GM12878 (cell line): ENCODE data around the gene BNIP2. TPM values are rescaled to one million over a fixed set of nuclear protein-coding genes. Genes with fewer than 3 reads are reported as not detected.

Source experiments
- ATAC-seq: fragments of 200-7000 bp; cut with Tn5 transposase; 3 replicates; pipeline ENCODE4 v1.9.1; 2020; ENCODE audit warnings: mild to moderate bottlenecking, moderate library complexity
- BruUV-seq: library from RNA; stranded (reverse); fragments of 400-500 nt; replicated peaks from 2 replicates; lab custom pipeline; 2021; lab: Mats Ljungman, UMichigan
- CTCF ChIA-PET: fragments of 300-600 bp; sonication (Branson Sonifier 250); formaldehyde crosslinking; extraction: SDS; loops from one replicate; lab custom pipeline; 2021; ENCODE audit warnings: inconsistent platforms; lab: Yijun Ruan, JAX
- POLR2A ChIA-PET: fragments of 350-600 bp; formaldehyde crosslinking; extraction: SDS; loops from one replicate; lab custom pipeline; 2021; ENCODE audit warnings: inconsistent platforms; lab: Charles Lee
- RAD21 ChIA-PET: fragments of 300-600 bp; sonication (Branson Sonifier 250); formaldehyde crosslinking; loops from one replicate; lab custom pipeline; 2023; ENCODE audit warnings: antibody characterized with exemption; ENCODE audit not compliant: unreplicated experiment; lab: Charles Lee
- SMC1A ChIA-PET: fragments of 300-600 bp; sonication (Branson Sonifier 250); formaldehyde crosslinking; loops from one replicate; lab custom pipeline; 2023; ENCODE audit not compliant: unreplicated experiment, uncharacterized antibody; lab: Charles Lee
- DNase-seq: peaks from one replicate; pipeline ENCODE4 v3.0.0-alpha.2; 2011; ENCODE audit warnings: low read depth, low spot score
- FAIRE-seq: peaks from 3 replicates; lab custom pipeline; 2011; peaks lifted over from hg19 to GRCh38; lab: Jason Lieb, UNC
- H2AFZ ChIP-seq: 2 replicates; pipeline ENCODE4 v1.6.0; 2011; ENCODE audit warnings: low read depth, low read length, control low read depth; ENCODE audit not compliant: control insufficient read depth
- H3K27ac ChIP-seq: 2 replicates; pipeline ENCODE4 v1.5.1; 2011; ENCODE audit warnings: control low read depth; ENCODE audit not compliant: control insufficient read depth, insufficient read depth
- H3K27me3 ChIP-seq, 2 experiments: replicated peaks in 1 of 2; 2 replicates each; pipeline versions ENCODE4 v1.6.0 to v1.6.1; 2011; ENCODE audit warnings: low read length in 1 of 2; ENCODE audit not compliant: control insufficient read depth in 2 of 2, insufficient read depth in 2 of 2
- H3K36me3 ChIP-seq, 2 experiments: 2 replicates each; pipeline ENCODE4 v1.5.1; 2011; ENCODE audit warnings: low read length in 1 of 2; ENCODE audit not compliant: control insufficient read depth in 2 of 2, insufficient read depth in 2 of 2
- H3K4me1 ChIP-seq: 2 replicates; pipeline ENCODE4 v1.6.1; 2011; ENCODE audit warnings: mild to moderate bottlenecking, low read length, moderate library complexity, mixed read lengths; ENCODE audit not compliant: control insufficient read depth, insufficient read depth
- H3K4me2 ChIP-seq: 2 replicates; pipeline ENCODE4 v1.6.0; 2011; ENCODE audit warnings: control low read depth; ENCODE audit not compliant: control insufficient read depth, insufficient read depth
- H3K4me3 ChIP-seq: fragments of 200-600 bp; sonication (generic); 2 replicates; pipeline ENCODE4 v1.5.1; 2016
- H3K79me2 ChIP-seq: 2 replicates; pipeline ENCODE4 v1.6.0; 2011; ENCODE audit warnings: low read length; ENCODE audit not compliant: control insufficient read depth, insufficient read depth
- H3K9ac ChIP-seq: 2 replicates; pipeline ENCODE4 v1.8.0; 2011; ENCODE audit warnings: low read length, control low read depth, mixed read lengths; ENCODE audit not compliant: control insufficient read depth, insufficient read depth
- H3K9me3 ChIP-seq: replicated peaks from 3 replicates; pipeline ENCODE4 v1.5.1; 2011; ENCODE audit warnings: mild to moderate bottlenecking, low read length; ENCODE audit not compliant: control insufficient read depth, insufficient read depth
- H4K20me1 ChIP-seq: 2 replicates; pipeline ENCODE4 v1.6.0; 2011; ENCODE audit not compliant: control insufficient read depth, insufficient read depth
- BRCA1 ChIP-seq: IDR thresholded peaks from 2 replicates; pipeline ENCODE4 v1.6.1; 2011; ENCODE audit warnings: low read depth, low read length, improper control_type of control experiment
- CBFB ChIP-seq: IDR thresholded peaks from 2 replicates; pipeline ENCODE4 v1.6.1; 2016; ENCODE audit warnings: antibody characterized with exemption, low read depth
- FOXM1 ChIP-seq: IDR thresholded peaks from 2 replicates; pipeline ENCODE4 v1.6.1; 2012; ENCODE audit warnings: low read depth, mild to moderate bottlenecking, inconsistent platforms, low read length, moderate library complexity
- HSF1 ChIP-seq: fragments of 150-350 bp; IDR thresholded peaks from 2 replicates; pipeline ENCODE4 v1.6.1; 2014; ENCODE audit warnings: mild to moderate bottlenecking, low read depth, low read length
- MYC ChIP-seq: IDR thresholded peaks from 2 replicates; pipeline ENCODE4 v1.6.1; 2011; ENCODE audit warnings: mild to moderate bottlenecking, low read length, moderate library complexity, inconsistent platforms; ENCODE audit not compliant: insufficient read depth, insufficient replicate concordance, insufficient read length, severe bottlenecking
- NFIC ChIP-seq: IDR thresholded peaks from 2 replicates; pipeline ENCODE4 v1.6.1; 2012; ENCODE audit warnings: low read depth, mild to moderate bottlenecking, inconsistent platforms, low read length, moderate library complexity
- NFXL1 ChIP-seq: fragments of 450-650 bp; IDR thresholded peaks from 2 replicates; pipeline ENCODE4 v1.6.1; 2017; ENCODE audit warnings: antibody characterized with exemption, mild to moderate bottlenecking, borderline replicate concordance
- POU2F2 ChIP-seq: IDR thresholded peaks from 3 replicates; pipeline ENCODE4 v1.6.1; 2011; ENCODE audit warnings: low read depth, mild to moderate bottlenecking, low read length, borderline replicate concordance
- RCOR1 ChIP-seq: conservative IDR thresholded peaks from 2 replicates; pipeline ENCODE4 v1.6.1; 2012; ENCODE audit warnings: low read depth, low read length, improper control_type of control experiment
- SIX5 ChIP-seq: IDR thresholded peaks from 2 replicates; pipeline ENCODE4 v1.6.1; 2011; ENCODE audit warnings: mild to moderate bottlenecking, low read depth, low read length, moderate library complexity; ENCODE audit not compliant: severe bottlenecking
- SMC3 ChIP-seq: IDR thresholded peaks from 2 replicates; pipeline ENCODE4 v1.6.1; 2011; ENCODE audit warnings: low read length, improper control_type of control experiment, borderline replicate concordance
- SUPT20H ChIP-seq: IDR thresholded peaks from 2 replicates; pipeline ENCODE4 v1.6.1; 2011; ENCODE audit warnings: low read depth, mild to moderate bottlenecking, low read length, moderate library complexity, borderline replicate concordance; ENCODE audit not compliant: control insufficient read depth
- WGBS: methylation state at CpG from one replicate; pipeline ENCODE4 v1.1.6; 2016; ENCODE audit warnings: low lambda C conversion rate; ENCODE audit not compliant: insufficient replicate concordance, insufficient coverage; ENCODE audit errors: missing lambda C conversion rate; 5-methylcytosine and 5-hydroxymethylcytosine counted together
- in situ Hi-C: fragments of 300-500 bp; cut with MboI; formaldehyde crosslinking; loops from 9 replicates; pipeline ENCODE4 v1.14.3; 2018; ENCODE audit warnings: mixed read lengths
- intact Hi-C: fragments of 100-400 bp; cut with micrococcal nuclease; formaldehyde crosslinking; loops from one replicate; pipeline ENCODE4 v1.14.2; 2022; ENCODE audit not compliant: unreplicated experiment
- polyA plus RNA-seq, 11 experiments: library from polyadenylated mRNA; depleted of rRNA in 4 of 11; unstranded in 6 of 11; stranded (reverse) in 5 of 11; fragments of >200 nt; fragmentation: Nextera tagmentation in 4 of 11; fragmentation: Illumina TruSeq in 1 of 11; extraction: Ambion mirVana in 4 of 11; extraction: Trizol in 1 of 11; gene quantifications; 1 replicate in 1 of 11; 2 replicates in 10 of 11; pipeline versions ENCODE4 v1.2.1 to v1.2.3, GENCODE V29; 2011 to 2016; ENCODE audit warnings: inconsistent platforms in 2 of 11, missing spikeins in 2 of 11, low read depth in 1 of 11
- total RNA-seq, 4 experiments: library from RNA; depleted of rRNA in 3 of 4; stranded (reverse); fragments of >200 nt in 3 of 4; fragmentation: Illumina TruSeq in 1 of 4; extraction: Trizol in 1 of 4; gene quantifications; 2 replicates each; pipeline versions ENCODE4 v1.2.1 to v1.2.3, GENCODE V29; 2013 to 2021
- TF ChIP-seq, protein P1 (sequence below): fragments of 450-650 bp; IDR thresholded peaks from 2 replicates; pipeline ENCODE4 v1.6.1; 2017; ENCODE audit warnings: mild to moderate bottlenecking, low read depth, inconsistent platforms; ENCODE audit not compliant: poor library complexity, severe bottlenecking
- TF ChIP-seq, protein P2 (sequence below): fragments of 450-650 bp; IDR thresholded peaks from 2 replicates; pipeline ENCODE4 v1.6.1; 2016; ENCODE audit warnings: mild to moderate bottlenecking, moderate library complexity, borderline replicate concordance

BNIP2 gene
- total and polyA plus RNA-seq, 10 of the 15 experiments (the other 5 are each of a cell fraction or from before 2014, with no cell fraction given): 29.9 to 122 (median 67.7) TPM

- TF ChIP-seq RCOR1 (no peak), FOXM1 (no peak)
These were observed 36.0 kb upstream of the BNIP2 start (continued) for GRCh38 chr15:59725151-59725486.

DNA sequence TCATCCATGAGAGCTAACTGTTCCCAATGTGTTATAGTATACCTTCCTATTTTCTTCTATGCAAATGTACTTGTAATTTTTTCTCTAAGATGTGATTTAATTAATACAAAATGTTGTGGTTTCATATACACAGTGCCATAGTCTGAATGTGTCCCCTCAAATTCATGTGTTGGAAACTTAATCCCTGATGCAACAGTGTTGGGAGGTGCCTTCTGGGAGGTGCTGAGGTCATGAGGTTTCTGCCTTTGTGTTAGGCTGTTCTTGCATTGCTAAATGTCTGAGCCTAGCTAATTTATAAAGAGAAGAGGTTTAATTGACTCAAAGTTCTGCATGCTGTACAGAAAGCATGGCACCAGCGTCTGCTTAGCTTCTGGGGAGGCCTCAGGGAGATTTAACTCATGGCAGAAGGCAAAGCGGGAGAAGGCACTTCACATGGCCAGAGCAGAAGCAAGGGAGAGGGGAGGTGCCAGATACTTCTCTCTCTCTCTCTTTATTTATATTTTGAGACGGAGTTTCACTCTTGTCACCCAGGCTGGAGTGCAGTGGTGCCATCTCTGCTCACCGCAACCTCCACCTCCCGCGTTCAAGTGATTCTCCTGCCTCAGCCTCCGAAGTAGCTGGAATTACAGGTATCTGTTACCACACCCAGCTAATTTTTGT lies 34.7 kb upstream of the BNIP2 start:
- ChIA-PET RAD21 (interaction anchor here (1.6 to 2.6 kb wide), 3 partner anchors 32 to 602 kb away, joined by 6 to 25 read pairs (median 11); no protein-coding TSS in a partner anchor), CTCF (interaction anchor here (0.8 to 4.5 kb wide), 15 partner anchors 8 to 777 kb away, joined by 3 to 36 read pairs (median 7); no protein-coding TSS in a partner anchor), SMC1A (interaction anchor here (2.0 to 2.4 kb wide), 3 partner anchors 32 to 603 kb away, joined by 9 to 16 read pairs (median 10); no protein-coding TSS in a partner anchor), POLR2A (no interaction called here)
- Histone ChIP-seq H3K36me3 (no peaks in the 10 kb centered on the region), H4K20me1 (no peaks in the 10 kb centered on the region), H3K4me1 (no peaks in the 10 kb centered on the region), H3K4me3 (no peak overlapping the region), H3K27me3 (peaks cover 2 to 4% of the 10 kb centered on the region in 2 experiments; a peak in 2 of 4 replicates), H3K9me3 (no peaks in the 10 kb centered on the region), H2AFZ (no peak overlapping the region), H3K27ac (no peak overlapping the region), H3K9ac (no peak overlapping the region), H3K4me2 (no peak overlapping the region), H3K79me2 (no peaks in the 10 kb centered on the region)
- FAIRE-seq: no peak
- in situ Hi-C loops (no loop called here), intact Hi-C loops (no loop called here)
- DNase-seq: no peak
- no peak for ATAC-seq
- BruUV-seq: no TSS peak
- 40% methylated on average over 7 of the region's 7 CpGs for WGBS
- no peak for TF ChIP-seq HSF1
- no peak for TF ChIP-seq BRCA1
- no peak for TF ChIP-seq POU2F2
- no peak for TF ChIP-seq MYC
- TF ChIP-seq NFXL1: no peak
- TF ChIP-seq SIX5: no peak
- no peak for TF ChIP-seq NFIC
- no peak for TF ChIP-seq FOXM1
- no peak for TF ChIP-seq CBFB
- TF ChIP-seq, protein P1, sequence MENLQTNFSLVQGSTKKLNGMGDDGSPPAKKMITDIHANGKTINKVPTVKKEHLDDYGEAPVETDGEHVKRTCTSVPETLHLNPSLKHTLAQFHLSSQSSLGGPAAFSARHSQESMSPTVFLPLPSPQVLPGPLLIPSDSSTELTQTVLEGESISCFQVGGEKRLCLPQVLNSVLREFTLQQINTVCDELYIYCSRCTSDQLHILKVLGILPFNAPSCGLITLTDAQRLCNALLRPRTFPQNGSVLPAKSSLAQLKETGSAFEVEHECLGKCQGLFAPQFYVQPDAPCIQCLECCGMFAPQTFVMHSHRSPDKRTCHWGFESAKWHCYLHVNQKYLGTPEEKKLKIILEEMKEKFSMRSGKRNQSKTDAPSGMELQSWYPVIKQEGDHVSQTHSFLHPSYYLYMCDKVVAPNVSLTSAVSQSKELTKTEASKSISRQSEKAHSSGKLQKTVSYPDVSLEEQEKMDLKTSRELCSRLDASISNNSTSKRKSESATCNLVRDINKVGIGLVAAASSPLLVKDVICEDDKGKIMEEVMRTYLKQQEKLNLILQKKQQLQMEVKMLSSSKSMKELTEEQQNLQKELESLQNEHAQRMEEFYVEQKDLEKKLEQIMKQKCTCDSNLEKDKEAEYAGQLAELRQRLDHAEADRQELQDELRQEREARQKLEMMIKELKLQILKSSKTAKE: no peak
- no peak for TF ChIP-seq SUPT20H
- no peak for TF ChIP-seq SMC3
- TF ChIP-seq, protein P2, sequence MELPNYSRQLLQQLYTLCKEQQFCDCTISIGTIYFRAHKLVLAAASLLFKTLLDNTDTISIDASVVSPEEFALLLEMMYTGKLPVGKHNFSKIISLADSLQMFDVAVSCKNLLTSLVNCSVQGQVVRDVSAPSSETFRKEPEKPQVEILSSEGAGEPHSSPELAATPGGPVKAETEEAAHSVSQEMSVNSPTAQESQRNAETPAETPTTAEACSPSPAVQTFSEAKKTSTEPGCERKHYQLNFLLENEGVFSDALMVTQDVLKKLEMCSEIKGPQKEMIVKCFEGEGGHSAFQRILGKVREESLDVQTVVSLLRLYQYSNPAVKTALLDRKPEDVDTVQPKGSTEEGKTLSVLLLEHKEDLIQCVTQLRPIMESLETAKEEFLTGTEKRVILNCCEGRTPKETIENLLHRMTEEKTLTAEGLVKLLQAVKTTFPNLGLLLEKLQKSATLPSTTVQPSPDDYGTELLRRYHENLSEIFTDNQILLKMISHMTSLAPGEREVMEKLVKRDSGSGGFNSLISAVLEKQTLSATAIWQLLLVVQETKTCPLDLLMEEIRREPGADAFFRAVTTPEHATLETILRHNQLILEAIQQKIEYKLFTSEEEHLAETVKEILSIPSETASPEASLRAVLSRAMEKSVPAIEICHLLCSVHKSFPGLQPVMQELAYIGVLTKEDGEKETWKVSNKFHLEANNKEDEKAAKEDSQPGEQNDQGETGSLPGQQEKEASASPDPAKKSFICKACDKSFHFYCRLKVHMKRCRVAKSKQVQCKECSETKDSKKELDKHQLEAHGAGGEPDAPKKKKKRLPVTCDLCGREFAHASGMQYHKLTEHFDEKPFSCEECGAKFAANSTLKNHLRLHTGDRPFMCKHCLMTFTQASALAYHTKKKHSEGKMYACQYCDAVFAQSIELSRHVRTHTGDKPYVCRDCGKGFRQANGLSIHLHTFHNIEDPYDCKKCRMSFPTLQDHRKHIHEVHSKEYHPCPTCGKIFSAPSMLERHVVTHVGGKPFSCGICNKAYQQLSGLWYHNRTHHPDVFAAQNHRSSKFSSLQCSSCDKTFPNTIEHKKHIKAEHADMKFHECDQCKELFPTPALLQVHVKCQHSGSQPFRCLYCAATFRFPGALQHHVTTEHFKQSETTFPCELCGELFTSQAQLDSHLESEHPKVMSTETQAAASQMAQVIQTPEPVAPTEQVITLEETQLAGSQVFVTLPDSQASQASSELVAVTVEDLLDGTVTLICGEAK: no peak
